ENCODE data around the gene RFFL.

- TF ChIP-seq, protein P1, sequence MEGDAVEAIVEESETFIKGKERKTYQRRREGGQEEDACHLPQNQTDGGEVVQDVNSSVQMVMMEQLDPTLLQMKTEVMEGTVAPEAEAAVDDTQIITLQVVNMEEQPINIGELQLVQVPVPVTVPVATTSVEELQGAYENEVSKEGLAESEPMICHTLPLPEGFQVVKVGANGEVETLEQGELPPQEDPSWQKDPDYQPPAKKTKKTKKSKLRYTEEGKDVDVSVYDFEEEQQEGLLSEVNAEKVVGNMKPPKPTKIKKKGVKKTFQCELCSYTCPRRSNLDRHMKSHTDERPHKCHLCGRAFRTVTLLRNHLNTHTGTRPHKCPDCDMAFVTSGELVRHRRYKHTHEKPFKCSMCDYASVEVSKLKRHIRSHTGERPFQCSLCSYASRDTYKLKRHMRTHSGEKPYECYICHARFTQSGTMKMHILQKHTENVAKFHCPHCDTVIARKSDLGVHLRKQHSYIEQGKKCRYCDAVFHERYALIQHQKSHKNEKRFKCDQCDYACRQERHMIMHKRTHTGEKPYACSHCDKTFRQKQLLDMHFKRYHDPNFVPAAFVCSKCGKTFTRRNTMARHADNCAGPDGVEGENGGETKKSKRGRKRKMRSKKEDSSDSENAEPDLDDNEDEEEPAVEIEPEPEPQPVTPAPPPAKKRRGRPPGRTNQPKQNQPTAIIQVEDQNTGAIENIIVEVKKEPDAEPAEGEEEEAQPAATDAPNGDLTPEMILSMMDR (IDR thresholded peaks at IDR 0.05), result no peak
- TF ChIP-seq EZH2 (IDR thresholded peaks at IDR 0.05; ENCODE audit: borderline replicate concordance, insufficient read depth, low read depth, low read length, poor library complexity, severe bottlenecking), result no peak
Measured at GRCh38 chr17:35052780-35053179, 10.7 kb downstream of the RFFL start.

All from B cell (primary cell).